ENCODE measurements around the gene NR1D2. TPM values are rescaled to one million over a fixed set of nuclear protein-coding genes. Genes with fewer than 3 reads are reported as not detected.

The NR1D2 gene
- polyA plus RNA-seq, 1 experiment = 29.1 TPM

GRCh38 chr3:23928524-23928923 is 16.6 kb upstream of the NR1D2 start:
- CTCF ChIA-PET = no interaction called here
- POLR2A ChIA-PET = interaction anchor here (0.7 to 1.4 kb wide), 2 partner anchors 11 to 78 kb away, joined by 3 to 7 read pairs; partner anchors contain the start of genes NKIRAS1 and RPL15
- DNase-seq (ENCODE audit: low read depth, low spot score) = no peak
- H3K4me3 ChIP-seq (ENCODE audit: low read depth, low read length) = no peak overlapping the region
- TF ChIP-seq, protein P1, sequence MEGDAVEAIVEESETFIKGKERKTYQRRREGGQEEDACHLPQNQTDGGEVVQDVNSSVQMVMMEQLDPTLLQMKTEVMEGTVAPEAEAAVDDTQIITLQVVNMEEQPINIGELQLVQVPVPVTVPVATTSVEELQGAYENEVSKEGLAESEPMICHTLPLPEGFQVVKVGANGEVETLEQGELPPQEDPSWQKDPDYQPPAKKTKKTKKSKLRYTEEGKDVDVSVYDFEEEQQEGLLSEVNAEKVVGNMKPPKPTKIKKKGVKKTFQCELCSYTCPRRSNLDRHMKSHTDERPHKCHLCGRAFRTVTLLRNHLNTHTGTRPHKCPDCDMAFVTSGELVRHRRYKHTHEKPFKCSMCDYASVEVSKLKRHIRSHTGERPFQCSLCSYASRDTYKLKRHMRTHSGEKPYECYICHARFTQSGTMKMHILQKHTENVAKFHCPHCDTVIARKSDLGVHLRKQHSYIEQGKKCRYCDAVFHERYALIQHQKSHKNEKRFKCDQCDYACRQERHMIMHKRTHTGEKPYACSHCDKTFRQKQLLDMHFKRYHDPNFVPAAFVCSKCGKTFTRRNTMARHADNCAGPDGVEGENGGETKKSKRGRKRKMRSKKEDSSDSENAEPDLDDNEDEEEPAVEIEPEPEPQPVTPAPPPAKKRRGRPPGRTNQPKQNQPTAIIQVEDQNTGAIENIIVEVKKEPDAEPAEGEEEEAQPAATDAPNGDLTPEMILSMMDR (IDR thresholded peaks at IDR 0.05; ENCODE audit: low read depth, low read length) = no peak
- no peaks in the 10 kb centered on the region for H3K9me3 ChIP-seq (ENCODE audit: control insufficient read depth, insufficient read depth, low read length)
- H3K27me3 ChIP-seq (ENCODE audit: control insufficient read depth, insufficient read depth, low read length) = peaks cover 2% of the 10 kb centered on the region
- no peak overlapping the region for H3K27ac ChIP-seq (ENCODE audit: low read depth, low read length)

- TF ChIP-seq, protein P1 (IDR thresholded peaks at IDR 0.05; ENCODE audit: low read depth, low read length) = no peak
- Histone ChIP-seq H3K4me3 (ENCODE audit: low read depth, low read length) (no peak overlapping the region), H3K27me3 (ENCODE audit: control insufficient read depth, insufficient read depth, low read length) (peaks cover 2% of the 10 kb centered on the region), H3K27ac (ENCODE audit: low read depth, low read length) (no peak overlapping the region), H3K9me3 (ENCODE audit: control insufficient read depth, insufficient read depth, low read length) (no peaks in the 10 kb centered on the region)
- DNase-seq (ENCODE audit: low read depth, low spot score) = no peak
- CTCF ChIA-PET = no interaction called here
- POLR2A ChIA-PET = no interaction called here
Measured at GRCh38 chr3:23931597-23931996, 13.5 kb upstream of the NR1D2 start.

- H3K27me3 ChIP-seq (ENCODE audit: control insufficient read depth, insufficient read depth, low read length) = peaks cover 2% of the 10 kb centered on the region
- no peak for DNase-seq (ENCODE audit: low read depth, low spot score)
- POLR2A ChIA-PET = no interaction called here
- TF ChIP-seq, protein P1 (IDR thresholded peaks at IDR 0.05; ENCODE audit: low read depth, low read length) = no peak
- H3K9me3 ChIP-seq (ENCODE audit: control insufficient read depth, insufficient read depth, low read length) = no peaks in the 10 kb centered on the region
- H3K4me3 ChIP-seq (ENCODE audit: low read depth, low read length) = no peak overlapping the region
- CTCF ChIA-PET = no interaction called here
- H3K27ac ChIP-seq (ENCODE audit: low read depth, low read length) = no peak overlapping the region
Measured at GRCh38 chr3:23932571-23932970, 12.5 kb upstream of the NR1D2 start.

DNA sequence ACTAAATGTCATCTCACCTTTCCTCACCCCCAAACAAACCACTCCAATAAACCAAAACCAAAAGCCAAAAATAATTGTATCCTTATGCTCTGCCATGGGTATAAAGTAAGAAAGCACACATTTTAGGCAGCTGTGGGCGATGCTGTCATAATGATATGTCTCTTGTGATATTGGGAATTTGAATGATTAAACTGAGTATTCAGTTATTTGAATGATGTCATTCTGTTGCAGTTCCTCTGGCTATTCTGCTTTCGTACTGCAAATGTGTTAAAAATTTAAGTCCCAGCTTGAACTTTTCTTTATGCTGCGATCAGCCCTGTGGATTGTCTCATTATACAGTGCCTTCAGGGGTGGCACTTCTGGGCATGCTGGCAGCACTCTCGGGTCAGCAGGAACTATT is 10.8 kb upstream of the NR1D2 start:
- Histone ChIP-seq H3K9me3 (ENCODE audit: control insufficient read depth, insufficient read depth, low read length) (no peaks in the 10 kb centered on the region), H3K27me3 (ENCODE audit: control insufficient read depth, insufficient read depth, low read length) (peaks cover 2% of the 10 kb centered on the region), H3K27ac (ENCODE audit: low read depth, low read length) (no peak overlapping the region), H3K4me3 (ENCODE audit: low read depth, low read length) (no peak overlapping the region)
- ChIA-PET POLR2A (interaction anchor here (1.0 kb wide), 1 partner anchor 17 kb away, joined by 3 read pairs; the partner anchor contains the start of genes NKIRAS1 and RPL15), CTCF (no interaction called here)
- DNase-seq (ENCODE audit: low read depth, low spot score) = no peak
- TF ChIP-seq, protein P1 (IDR thresholded peaks at IDR 0.05; ENCODE audit: low read depth, low read length) = no peak

DNA sequence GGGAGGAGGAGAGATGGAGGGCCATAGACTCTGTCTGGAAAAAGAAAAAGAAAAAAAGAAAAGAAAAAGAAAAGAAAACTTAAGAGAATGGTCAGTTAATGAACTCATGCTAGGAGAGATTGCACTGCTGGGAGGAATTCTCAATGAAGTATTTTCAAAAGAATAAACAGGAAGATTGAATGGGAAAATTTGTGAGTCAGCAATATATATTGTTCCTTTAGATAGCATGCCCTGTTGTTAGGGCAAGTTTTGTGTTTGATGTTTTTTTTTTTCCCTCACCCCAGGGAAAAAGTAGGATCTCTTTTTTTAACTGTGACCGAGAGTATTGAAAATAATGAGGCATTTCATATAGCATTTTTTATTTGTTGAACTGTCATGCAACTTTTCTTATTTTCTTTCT is 7.8 kb upstream of the NR1D2 start:
- CTCF ChIA-PET = no interaction called here
- no peak for DNase-seq (ENCODE audit: low read depth, low spot score)
- Histone ChIP-seq H3K27ac (ENCODE audit: low read depth, low read length) (no peak overlapping the region), H3K9me3 (ENCODE audit: control insufficient read depth, insufficient read depth, low read length) (no peaks in the 10 kb centered on the region), H3K27me3 (ENCODE audit: control insufficient read depth, insufficient read depth, low read length) (no peaks in the 10 kb centered on the region), H3K4me3 (ENCODE audit: low read depth, low read length) (no peak overlapping the region)
- TF ChIP-seq, protein P1 (IDR thresholded peaks at IDR 0.05; ENCODE audit: low read depth, low read length) = no peak
- POLR2A ChIA-PET = interaction anchor here (1.5 kb wide), 1 partner anchor 20 kb away, joined by 4 read pairs; the partner anchor contains the start of genes NKIRAS1 and RPL15
